ENCODE results near the gene PCDHGB4.
"Not testable (repeated sequence)": the region's sequence is repeated elsewhere in the genome, so short reads cannot be mapped to it uniquely, and the experiment has no call there.

DNA sequence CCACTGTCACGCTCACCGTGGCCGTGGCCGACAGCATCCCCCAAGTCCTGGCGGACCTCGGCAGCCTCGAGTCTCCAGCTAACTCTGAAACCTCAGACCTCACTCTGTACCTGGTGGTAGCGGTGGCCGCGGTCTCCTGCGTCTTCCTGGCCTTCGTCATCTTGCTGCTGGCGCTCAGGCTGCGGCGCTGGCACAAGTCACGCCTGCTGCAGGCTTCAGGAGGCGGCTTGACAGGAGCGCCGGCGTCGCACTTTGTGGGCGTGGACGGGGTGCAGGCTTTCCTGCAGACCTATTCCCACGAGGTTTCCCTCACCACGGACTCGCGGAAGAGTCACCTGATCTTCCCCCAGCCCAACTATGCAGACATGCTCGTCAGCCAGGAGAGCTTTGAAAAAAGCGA, 45.2 kb downstream of the PCDHGB4 start:
- not testable (repeated sequence) for TF ChIP-seq EZH2 (IDR thresholded peaks at IDR 0.05; ENCODE audit: borderline replicate concordance, low read depth, low read length, severe bottlenecking)
- TF ChIP-seq, protein P1, sequence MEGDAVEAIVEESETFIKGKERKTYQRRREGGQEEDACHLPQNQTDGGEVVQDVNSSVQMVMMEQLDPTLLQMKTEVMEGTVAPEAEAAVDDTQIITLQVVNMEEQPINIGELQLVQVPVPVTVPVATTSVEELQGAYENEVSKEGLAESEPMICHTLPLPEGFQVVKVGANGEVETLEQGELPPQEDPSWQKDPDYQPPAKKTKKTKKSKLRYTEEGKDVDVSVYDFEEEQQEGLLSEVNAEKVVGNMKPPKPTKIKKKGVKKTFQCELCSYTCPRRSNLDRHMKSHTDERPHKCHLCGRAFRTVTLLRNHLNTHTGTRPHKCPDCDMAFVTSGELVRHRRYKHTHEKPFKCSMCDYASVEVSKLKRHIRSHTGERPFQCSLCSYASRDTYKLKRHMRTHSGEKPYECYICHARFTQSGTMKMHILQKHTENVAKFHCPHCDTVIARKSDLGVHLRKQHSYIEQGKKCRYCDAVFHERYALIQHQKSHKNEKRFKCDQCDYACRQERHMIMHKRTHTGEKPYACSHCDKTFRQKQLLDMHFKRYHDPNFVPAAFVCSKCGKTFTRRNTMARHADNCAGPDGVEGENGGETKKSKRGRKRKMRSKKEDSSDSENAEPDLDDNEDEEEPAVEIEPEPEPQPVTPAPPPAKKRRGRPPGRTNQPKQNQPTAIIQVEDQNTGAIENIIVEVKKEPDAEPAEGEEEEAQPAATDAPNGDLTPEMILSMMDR (IDR thresholded peaks at IDR 0.05; ENCODE audit: borderline replicate concordance, extremely low read depth, low read length, poor library complexity, severe bottlenecking): not testable (repeated sequence)

Data from DND-41 (cell line).